GM10248 (cell line): Measurements from ENCODE around the gene GABBR2.

Source experiments
- CTCF ChIA-PET: fragments of 300-600 bp; sonication (Branson Sonifier 250); formaldehyde crosslinking; extraction: SDS; loops from one replicate; lab custom pipeline; 2021; ENCODE audit warnings: antibody characterized with exemption; lab: Yijun Ruan, JAX
- POLR2A ChIA-PET: fragments of 350-650 bp; sonication (Branson Sonifier 250); formaldehyde crosslinking; extraction: SDS; loops from one replicate; lab custom pipeline; 2020; ENCODE audit warnings: antibody characterized with exemption; lab: Yijun Ruan, JAX
- DNase-seq: peaks from one replicate; pipeline ENCODE4 v3.0.0; 2012; ENCODE audit errors: extremely low spot score
- CTCF ChIP-seq: IDR thresholded peaks from 2 replicates; pipeline ENCODE4 v1.5.1; 2012; ENCODE audit warnings: mild to moderate bottlenecking, low read depth; ENCODE audit errors: extremely low read depth, missing control alignments, control extremely low read depth

The GABBR2 gene

GRCh38 chr9:98295824-98296223 is 412.9 kb downstream of the GABBR2 start:
- POLR2A ChIA-PET: no interaction called here
- DNase-seq: no peak
- no peak for TF ChIP-seq CTCF
- CTCF ChIA-PET: no interaction called here

DNA sequence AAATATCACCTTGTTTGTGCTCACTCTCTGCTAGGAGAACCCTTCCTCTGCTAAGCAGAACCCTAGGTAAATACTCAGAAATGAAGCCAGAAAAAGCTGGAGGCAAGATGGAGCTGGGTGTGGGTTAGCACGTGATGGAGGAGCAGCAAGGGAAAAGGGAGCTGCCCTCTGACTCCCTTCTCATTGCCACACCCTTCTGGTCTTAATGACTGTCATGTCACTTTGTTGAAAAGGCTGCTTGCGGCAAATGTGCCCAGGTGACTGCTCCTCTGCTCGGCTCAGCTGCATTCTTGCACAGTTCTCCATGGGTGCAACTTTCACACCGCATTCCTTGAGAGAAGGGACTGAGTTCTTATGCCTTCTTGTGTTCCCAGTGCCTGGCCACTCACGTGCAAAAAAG is 416.9 kb downstream of the GABBR2 start:
- TF ChIP-seq CTCF: no peak
- DNase-seq: no peak
- ChIA-PET POLR2A (no interaction called here), CTCF (no interaction called here)

- ChIA-PET POLR2A (no interaction called here), CTCF (interaction anchor here (1.2 kb wide), 1 partner anchor 26 kb away, joined by 3 read pairs; no protein-coding TSS in a partner anchor)
- TF ChIP-seq CTCF: no peak
- DNase-seq: no peak
Measured at GRCh38 chr9:98290411-98290810, 418.3 kb downstream of the GABBR2 start.

DNA sequence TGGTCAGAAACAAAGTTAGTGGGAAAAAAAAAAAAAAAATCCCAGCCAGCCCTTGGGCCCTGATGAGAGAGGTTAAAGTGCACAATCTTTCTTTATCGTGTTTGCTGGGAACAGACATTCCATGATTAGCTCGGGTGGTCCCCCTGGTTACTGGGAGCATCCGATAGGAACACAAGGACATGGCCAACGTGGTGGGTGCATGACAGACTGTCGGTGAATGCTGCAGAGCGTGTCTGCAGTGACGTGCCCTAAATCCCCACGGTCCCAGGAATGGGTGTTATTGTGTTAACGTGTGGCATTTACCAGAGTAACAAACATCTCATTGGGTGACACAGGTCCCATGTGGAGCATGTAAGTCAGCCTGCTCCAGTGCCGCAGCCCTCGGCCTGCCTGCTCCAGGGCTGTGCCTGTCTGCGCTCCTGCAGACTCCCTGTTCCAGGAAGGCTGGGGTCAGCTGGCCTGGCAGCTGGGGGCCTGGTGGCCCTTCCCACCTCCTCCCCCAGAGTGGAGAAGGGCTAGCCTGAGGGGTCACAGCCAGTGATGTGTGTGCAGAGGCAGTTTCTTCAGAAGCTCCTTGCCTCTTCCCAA is 419.0 kb downstream of the GABBR2 start:
- CTCF ChIA-PET: interaction anchor here (1.2 kb wide), 1 partner anchor 26 kb away, joined by 3 read pairs; no protein-coding TSS in a partner anchor
- no peak for DNase-seq
- POLR2A ChIA-PET: no interaction called here
- TF ChIP-seq CTCF: no peak

DNA sequence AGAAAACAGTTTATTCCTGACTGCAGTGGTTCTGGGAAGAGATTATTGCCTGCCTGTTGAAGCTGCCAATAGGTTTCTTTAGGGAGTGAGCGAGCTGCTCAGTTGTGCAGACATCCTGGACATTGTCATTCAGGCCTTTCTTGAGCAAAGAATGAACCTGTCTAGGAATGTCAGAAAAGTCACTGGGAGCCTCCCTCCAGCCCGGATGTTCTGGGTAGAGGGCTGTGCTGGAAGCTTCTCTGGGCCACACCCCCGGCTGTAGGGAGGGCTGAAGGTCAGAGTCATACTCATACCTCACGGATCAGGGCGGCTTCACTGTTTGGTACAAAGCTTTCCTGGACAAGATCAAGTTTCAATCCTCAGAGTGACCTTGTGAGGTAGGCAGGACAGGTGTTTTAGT is 419.9 kb downstream of the GABBR2 start:
- no peak for TF ChIP-seq CTCF
- DNase-seq: no peak
- CTCF ChIA-PET: no interaction called here
- POLR2A ChIA-PET: no interaction called here

- CTCF ChIA-PET: no interaction called here
- POLR2A ChIA-PET: no interaction called here
Measured at GRCh38 chr9:98287384-98287783, 421.4 kb downstream of the GABBR2 start.

More at GRCh38 chr9:98287384-98287783, 421.4 kb downstream of the GABBR2 start:
- TF ChIP-seq CTCF: no peak
- DNase-seq: no peak
